Psoas muscle (tissue), 8 donors: Measurements from ENCODE around the gene DERL3. TPM values are rescaled to one million over a fixed set of nuclear protein-coding genes. Genes with fewer than 3 reads are reported as not detected.

Experiments used
- ATAC-seq, 4 donors: fragments of 200-7000 bp; cut with Tn5 transposase; one replicate each; pipeline ENCODE4 v1.9.1; 2020; ENCODE audit warnings: moderate library complexity in 3 of 4, mild to moderate bottlenecking in 2 of 4
- DNase-seq, 2 donors: peaks; one replicate each; pipeline ENCODE4 v3.0.0-alpha.2; 2020
- H3K27ac ChIP-seq: fragments of 200-600 bp; one replicate; pipeline ENCODE4 v1.8.0; 2022
- H3K27me3 ChIP-seq, 3 donors: fragments of 200-600 bp in 1 of 3; one replicate each; pipeline versions ENCODE4 v1.6.1 to v1.8.0; 2013 to 2022; ENCODE audit warnings: low read length in 2 of 3, mild to moderate bottlenecking in 2 of 3, moderate library complexity in 1 of 3; ENCODE audit not compliant: insufficient read depth in 3 of 3
- H3K36me3 ChIP-seq, 2 donors: fragments of 200-600 bp in 1 of 2; one replicate each; pipeline versions ENCODE4 v1.6.1 to v1.8.0; 2013 to 2022; ENCODE audit warnings: low read depth in 1 of 2, mild to moderate bottlenecking in 1 of 2, moderate library complexity in 1 of 2; ENCODE audit not compliant: insufficient read depth in 1 of 2
- H3K4me1 ChIP-seq: fragments of 200-600 bp; one replicate; pipeline ENCODE4 v1.8.0; 2022
- H3K4me3 ChIP-seq: fragments of 200-600 bp; one replicate; pipeline ENCODE4 v1.8.0; 2022; ENCODE audit warnings: mild to moderate bottlenecking
- H3K9me3 ChIP-seq: fragments of 200-600 bp; one replicate; pipeline ENCODE4 v1.8.0; 2022
- WGBS, 3 donors: extraction: QIAGEN DNeasy Blood & Tissue Kit; methylation state at CpG; one replicate each; pipeline versions ENCODE4 v1.1.6 to v1.1.7; 2013; 5-methylcytosine and 5-hydroxymethylcytosine counted together
- intact Hi-C, 2 donors: fragments of 100-400 bp; cut with DNase I; formaldehyde crosslinking; loops; one replicate each; pipeline versions ENCODE4 v1.11.0 to v1.14.2; 2022
- polyA plus RNA-seq, 3 donors: library from polyadenylated mRNA; stranded (reverse); fragments of 200-250 nt; gene quantifications; one replicate each; pipeline ENCODE4 v1.2.3, GENCODE V29; 2013
- total RNA-seq, 4 donors: library from RNA; stranded (reverse); fragmentation: NEBNext Ultra II Directional in 2 of 4; extraction: Animal tissue kit (Norgen Biotek cat#: 25700) in 2 of 4; gene quantifications; one replicate each; pipeline versions ENCODE4 v1.2.1 to v1.2.4, GENCODE V29; 2021 to 2023
- TF ChIP-seq, protein P1 (sequence below): fragments of 200-600 bp; IDR thresholded peaks from one replicate; pipeline ENCODE4 v1.8.0; 2022; ENCODE audit warnings: antibody characterized with exemption
- donor health status: healthy with polysubstance abuse.
- donor health status: DM: no; HTN: no; CAD: no; lungs with moderate emphysema.
- donor health status: Bipolar disorder and iron deficiency.
- donor health status: healthy.
- donor health status: DM: yes; HTN: yes; CAD: no.
- donor health status: DM: no; HTN: no; CAD: no.
- donor health status: DM: no; HTN: no; CAD: no.
- donor health status: DM: yes; HTN: yes; CAD: no.

Gene DERL3
- total and polyA plus RNA-seq, 7 donors: 0.22 to 4.4 (median 0.92) TPM

DNA sequence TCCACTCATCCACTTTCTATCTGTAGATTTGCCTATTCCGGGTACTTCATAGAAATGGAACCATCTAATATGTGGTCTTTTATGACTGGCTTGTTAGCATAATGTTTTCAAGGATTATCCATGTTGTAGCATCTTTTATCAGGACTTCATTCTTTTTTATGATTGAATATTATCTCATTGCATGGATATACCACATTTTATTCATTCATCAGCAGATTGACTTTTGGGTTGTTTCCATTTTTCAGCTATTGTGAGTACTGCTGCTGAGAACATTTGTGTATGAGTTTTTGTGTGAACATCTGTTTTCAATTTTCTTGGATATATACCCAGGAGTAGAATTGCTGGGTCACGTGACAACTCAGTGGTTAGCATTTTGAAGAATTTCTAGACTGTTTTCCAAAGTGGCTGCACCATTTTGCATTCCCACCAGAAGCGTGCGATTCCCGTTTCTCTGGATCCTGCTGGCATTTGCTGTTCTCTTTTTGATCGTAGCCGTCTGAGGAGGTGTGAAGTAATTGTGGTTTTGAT is 8.9 kb downstream of the DERL3 start:
- no peak overlapping the region for H3K4me3 ChIP-seq
- DNase-seq (no peak), ATAC-seq (no peak)
- peaks cover 0 to 59% of the 10 kb centered on the region in 2 donors for H3K36me3 ChIP-seq
- TF ChIP-seq, protein P1, sequence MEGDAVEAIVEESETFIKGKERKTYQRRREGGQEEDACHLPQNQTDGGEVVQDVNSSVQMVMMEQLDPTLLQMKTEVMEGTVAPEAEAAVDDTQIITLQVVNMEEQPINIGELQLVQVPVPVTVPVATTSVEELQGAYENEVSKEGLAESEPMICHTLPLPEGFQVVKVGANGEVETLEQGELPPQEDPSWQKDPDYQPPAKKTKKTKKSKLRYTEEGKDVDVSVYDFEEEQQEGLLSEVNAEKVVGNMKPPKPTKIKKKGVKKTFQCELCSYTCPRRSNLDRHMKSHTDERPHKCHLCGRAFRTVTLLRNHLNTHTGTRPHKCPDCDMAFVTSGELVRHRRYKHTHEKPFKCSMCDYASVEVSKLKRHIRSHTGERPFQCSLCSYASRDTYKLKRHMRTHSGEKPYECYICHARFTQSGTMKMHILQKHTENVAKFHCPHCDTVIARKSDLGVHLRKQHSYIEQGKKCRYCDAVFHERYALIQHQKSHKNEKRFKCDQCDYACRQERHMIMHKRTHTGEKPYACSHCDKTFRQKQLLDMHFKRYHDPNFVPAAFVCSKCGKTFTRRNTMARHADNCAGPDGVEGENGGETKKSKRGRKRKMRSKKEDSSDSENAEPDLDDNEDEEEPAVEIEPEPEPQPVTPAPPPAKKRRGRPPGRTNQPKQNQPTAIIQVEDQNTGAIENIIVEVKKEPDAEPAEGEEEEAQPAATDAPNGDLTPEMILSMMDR: no peak
- intact Hi-C loops: loop anchor here in 1 of 2 donors (5.0 kb wide), 1 partner anchor 43 kb away; the partner anchor contains the start of gene SMARCB1
- H3K27ac ChIP-seq: peak overlapping the region; percentile 81
- H3K4me1 ChIP-seq: peaks cover 45% of the 10 kb centered on the region
- H3K9me3 ChIP-seq: no peaks in the 10 kb centered on the region
- no peaks in the 10 kb centered on the region for H3K27me3 ChIP-seq
- 65 to 81% (median 70%) methylated on average over 7 of the region's 7 CpGs for WGBS, 3 donors

DNA sequence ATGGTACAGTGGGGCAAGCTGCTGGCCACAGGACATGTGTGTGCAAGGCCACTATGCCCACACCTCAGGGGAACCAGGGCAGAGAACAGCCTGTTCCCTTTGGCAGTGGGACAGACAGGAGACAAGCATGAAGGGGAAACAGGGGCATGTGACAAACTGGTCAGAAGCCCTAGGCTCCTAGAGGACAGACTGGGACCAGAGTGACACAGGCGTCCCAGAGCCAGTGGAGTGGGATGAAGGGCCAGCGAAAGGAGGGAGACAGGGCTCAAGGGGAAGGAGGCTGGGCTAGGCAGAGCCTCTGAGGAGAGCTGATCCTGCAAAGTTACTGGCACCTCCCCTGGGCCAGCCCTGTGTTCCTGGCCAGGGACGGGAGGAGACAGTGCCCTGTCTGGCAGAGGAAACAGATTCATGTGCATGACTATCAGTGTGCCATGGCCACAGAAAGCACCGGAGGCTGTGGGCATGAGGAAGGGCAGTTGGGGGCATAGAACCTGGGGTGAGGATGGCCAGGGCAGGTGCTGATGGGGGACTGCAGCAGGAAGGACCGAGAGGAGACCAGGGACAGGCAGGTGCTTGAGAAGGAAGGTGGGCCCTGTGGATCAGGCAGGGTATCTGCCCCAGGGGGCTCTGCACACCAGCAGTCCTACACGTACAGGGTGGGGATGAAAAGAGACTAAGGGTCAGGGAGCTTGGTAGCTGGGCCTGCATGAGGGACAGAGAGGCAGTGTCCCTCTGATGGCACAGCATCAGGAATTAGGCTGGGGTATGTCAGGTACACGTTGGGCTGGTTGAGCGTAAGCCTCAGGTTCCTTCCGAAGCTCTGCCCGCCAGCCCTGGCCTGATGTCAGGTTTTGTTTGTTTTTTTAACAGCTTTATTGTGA is 9.8 kb downstream of the DERL3 start:
- Histone ChIP-seq H3K27me3 (no peaks in the 10 kb centered on the region), H3K9me3 (no peaks in the 10 kb centered on the region), H3K4me3 (no peak overlapping the region), H3K36me3 (peaks cover 0 to 61% of the 10 kb centered on the region in 2 donors), H3K27ac (peak overlapping the region; percentile 81), H3K4me1 (peaks cover 36% of the 10 kb centered on the region)
- intact Hi-C loops: loop anchor here in 1 of 2 donors (5.0 kb wide), 1 partner anchor 42 kb away; the partner anchor contains the start of gene SMARCB1
- WGBS, 3 donors: 49 to 74% (median 52%) methylated on average over 10 of the region's 10 CpGs
- DNase-seq (peak; percentile 61 to 89), ATAC-seq (peak; percentile 84 to 91 (median 91))
- TF ChIP-seq, protein P1: no peak

DNA sequence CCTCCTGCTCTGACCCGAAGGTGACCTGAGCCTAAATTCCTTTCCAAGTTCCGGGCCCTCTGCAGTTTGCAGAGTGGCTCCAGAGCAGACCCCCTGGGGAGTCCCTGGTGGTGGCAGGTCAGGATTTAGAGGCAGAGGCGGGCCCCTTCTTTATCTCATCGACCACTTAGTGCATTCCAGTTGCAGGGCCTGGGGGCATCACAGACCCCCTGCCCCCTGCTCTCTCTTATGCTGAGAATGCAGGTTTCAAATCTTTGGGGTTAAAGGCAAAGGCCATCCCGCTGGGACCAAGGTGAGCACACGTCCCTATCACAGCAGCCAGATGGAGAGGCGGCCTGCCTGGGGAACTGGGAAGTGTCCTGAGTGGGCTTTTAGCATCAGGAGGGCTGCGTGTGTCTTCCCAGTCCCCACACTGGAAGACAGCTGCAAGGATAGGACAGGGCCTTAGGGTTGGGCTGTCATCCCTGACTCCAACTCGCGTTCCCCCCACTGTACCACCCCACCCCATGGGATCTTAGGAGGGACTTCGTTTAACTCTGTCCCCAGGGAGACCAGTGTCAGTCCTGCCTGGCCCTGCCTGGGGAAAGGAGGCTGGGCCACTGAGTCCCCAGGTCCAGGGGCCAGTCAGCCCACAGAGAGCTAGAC is 11.3 kb downstream of the DERL3 start:
- WGBS, 3 donors: 81 to 88% (median 86%) methylated on average over 11 of the region's 11 CpGs
- DNase-seq: peak in 1 of 2 donors; percentile 45

More for the DNA sequence above, 11.3 kb downstream of the DERL3 start:
- TF ChIP-seq, protein P1: no peak
- H3K27me3 ChIP-seq: no peaks in the 10 kb centered on the region
- H3K4me1 ChIP-seq: peaks cover 28% of the 10 kb centered on the region
- ATAC-seq: no peak
- no peaks in the 10 kb centered on the region for H3K9me3 ChIP-seq
- intact Hi-C loops: loop anchor here in 1 of 2 donors (5.0 kb wide), 1 partner anchor 40 kb away; the partner anchor contains the start of gene SMARCB1
- H3K27ac ChIP-seq: peak overlapping the region; percentile 81
- peaks cover 0 to 66% of the 10 kb centered on the region in 2 donors for H3K36me3 ChIP-seq
- no peak overlapping the region for H3K4me3 ChIP-seq
